Hypothalamus (tissue), 51 donors: ENCODE data around the gene MUC4.
"Not testable (repeated sequence)": the region's sequence is repeated elsewhere in the genome, so short reads cannot be mapped to it uniquely, and the experiment has no call there.

ENCODE experiments used
- DNase-seq, 51 donors: peaks; one replicate each; lab custom pipeline; 2025; lab: John Stamatoyannopoulos, UW

Gene MUC4

GRCh38 chr3:195720831-195721506 lies 90.8 kb downstream of the MUC4 start, which contains the start of gene MUC20:
TSS of gene MUC20 (plus strand) at chr3:195720978. CDS start at chr3:195721008, 30 bp downstream.
- not testable (repeated sequence) for DNase-seq

- not testable (repeated sequence) for DNase-seq
Observed at GRCh38 chr3:195719514-195720254, 92.0 kb downstream of the MUC4 start.

- DNase-seq, result no peak
Observed at GRCh38 chr3:195718477-195718984, 93.2 kb downstream of the MUC4 start.

- no peak for DNase-seq
Observed at GRCh38 chr3:195717852-195718476, 93.8 kb downstream of the MUC4 start.

GRCh38 chr3:195717416-195717815 lies 94.3 kb downstream of the MUC4 start:
- DNase-seq, result no peak

- no peak for DNase-seq
Observed at GRCh38 chr3:195715583-195716266, 96.0 kb downstream of the MUC4 start.

- no peak for DNase-seq
Observed at GRCh38 chr3:195715134-195715533, 96.6 kb downstream of the MUC4 start.

GRCh38 chr3:195714380-195715011 lies 97.2 kb downstream of the MUC4 start:
- no peak for DNase-seq

GRCh38 chr3:195713150-195713549 lies 98.6 kb downstream of the MUC4 start:
- DNase-seq, result not testable (repeated sequence)

GRCh38 chr3:195712535-195712910 lies 99.2 kb downstream of the MUC4 start:
- not testable (repeated sequence) for DNase-seq

GRCh38 chr3:195711813-195712534 lies 99.8 kb downstream of the MUC4 start:
- no peak for DNase-seq

- not testable (repeated sequence) for DNase-seq
Observed at GRCh38 chr3:195711091-195711812, 100.5 kb downstream of the MUC4 start.

- DNase-seq, result not testable (repeated sequence)
Observed at GRCh38 chr3:195710126-195710905, 101.4 kb downstream of the MUC4 start.

- DNase-seq, result no peak
Observed at GRCh38 chr3:195709676-195710085, 102.0 kb downstream of the MUC4 start.

GRCh38 chr3:195708626-195709481 lies 102.9 kb downstream of the MUC4 start:
- DNase-seq, result no peak

- DNase-seq, result no peak
Observed at GRCh38 chr3:195708061-195708460, 103.7 kb downstream of the MUC4 start.
